ENCODE measurements around the gene THRAP3. TPM values are rescaled to one million over a fixed set of nuclear protein-coding genes. Genes with fewer than 3 reads are reported as not detected.

THRAP3 gene
- total RNA-seq, 1 donor from 2014 or later = 142 TPM

- H3K4me3 Mint-ChIP-seq (ENCODE audit: low read depth) = no peak overlapping the region
- no peaks in the 10 kb centered on the region for H3K27me3 Mint-ChIP-seq
- H3K36me3 Mint-ChIP-seq (ENCODE audit: insufficient read depth) = peaks cover 18% of the 10 kb centered on the region
- no peak overlapping the region for H3K27ac Mint-ChIP-seq
- no peak for TF ChIP-seq CTCF (IDR thresholded peaks at IDR 0.05; ENCODE audit: unreplicated experiment)
- H3K9me3 Mint-ChIP-seq (ENCODE audit: low read depth) = no peaks in the 10 kb centered on the region
- H3K4me1 Mint-ChIP-seq (ENCODE audit: low read depth) = peaks cover 5% of the 10 kb centered on the region
- no peak for DNase-seq (ENCODE audit: low spot score, unreplicated experiment)
Measured at GRCh38 chr1:36274201-36274600, 50.0 kb downstream of the THRAP3 start.

- Mint-ChIP-seq H3K27me3 (no peaks in the 10 kb centered on the region), H3K4me1 (ENCODE audit: low read depth) (no peaks in the 10 kb centered on the region), H3K9me3 (ENCODE audit: low read depth) (no peaks in the 10 kb centered on the region), H3K4me3 (ENCODE audit: low read depth) (no peak overlapping the region), H3K27ac (no peak overlapping the region), H3K36me3 (ENCODE audit: insufficient read depth) (peaks cover 14% of the 10 kb centered on the region)
- no peak for TF ChIP-seq CTCF (IDR thresholded peaks at IDR 0.05; ENCODE audit: unreplicated experiment)
- no peak for DNase-seq (ENCODE audit: low spot score, unreplicated experiment)
Measured at GRCh38 chr1:36276688-36277087, 52.4 kb downstream of the THRAP3 start.

GRCh38 chr1:36279110-36279788, 55.0 kb downstream of the THRAP3 start:
- H3K4me3 Mint-ChIP-seq (ENCODE audit: low read depth) = no peak overlapping the region
- H3K9me3 Mint-ChIP-seq (ENCODE audit: low read depth) = no peaks in the 10 kb centered on the region
- peaks cover 9% of the 10 kb centered on the region for H3K36me3 Mint-ChIP-seq (ENCODE audit: insufficient read depth)
- peak overlapping the region; percentile 41 for H3K27ac Mint-ChIP-seq
- no peak for DNase-seq (ENCODE audit: low spot score, unreplicated experiment)
- no peaks in the 10 kb centered on the region for H3K27me3 Mint-ChIP-seq
- no peak for TF ChIP-seq CTCF (IDR thresholded peaks at IDR 0.05; ENCODE audit: unreplicated experiment)
- H3K4me1 Mint-ChIP-seq (ENCODE audit: low read depth) = peaks cover 2% of the 10 kb centered on the region

GRCh38 chr1:36279789-36280296, 55.6 kb downstream of the THRAP3 start:
- no peak for TF ChIP-seq CTCF (IDR thresholded peaks at IDR 0.05; ENCODE audit: unreplicated experiment)
- Mint-ChIP-seq H3K9me3 (ENCODE audit: low read depth) (no peaks in the 10 kb centered on the region), H3K36me3 (ENCODE audit: insufficient read depth) (peaks cover 9% of the 10 kb centered on the region), H3K4me3 (ENCODE audit: low read depth) (no peak overlapping the region), H3K4me1 (ENCODE audit: low read depth) (peaks cover 2% of the 10 kb centered on the region), H3K27me3 (no peaks in the 10 kb centered on the region), H3K27ac (no peak overlapping the region)
- no peak for DNase-seq (ENCODE audit: low spot score, unreplicated experiment)

GRCh38 chr1:36284061-36284460, 59.8 kb downstream of the THRAP3 start:
- H3K36me3 Mint-ChIP-seq (ENCODE audit: insufficient read depth) = peaks cover 18% of the 10 kb centered on the region
- H3K27me3 Mint-ChIP-seq = no peaks in the 10 kb centered on the region
- H3K9me3 Mint-ChIP-seq (ENCODE audit: low read depth) = no peaks in the 10 kb centered on the region
- H3K27ac Mint-ChIP-seq = no peak overlapping the region
- TF ChIP-seq CTCF (IDR thresholded peaks at IDR 0.05; ENCODE audit: unreplicated experiment) = no peak
- H3K4me3 Mint-ChIP-seq (ENCODE audit: low read depth) = no peak overlapping the region
- peaks cover 2% of the 10 kb centered on the region for H3K4me1 Mint-ChIP-seq (ENCODE audit: low read depth)
- DNase-seq (ENCODE audit: low spot score, unreplicated experiment) = no peak
